Neural progenitor cell (in vitro differentiated cells): ENCODE measurements around the gene KREMEN2. TPM values are rescaled to one million over a fixed set of nuclear protein-coding genes. Genes with fewer than 3 reads are reported as not detected.

ENCODE experiments used
- DNase-seq: peaks from one replicate; pipeline ENCODE4 v3.0.0-alpha.2; 2016; ENCODE audit warnings: low spot score
- H2AFZ ChIP-seq: fragments of 200-600 bp; sonication (generic); replicated peaks from 2 replicates; pipeline ENCODE4 v1.6.1; 2016; ENCODE audit warnings: antibody characterized with exemption
- H3F3A ChIP-seq: fragments of 200-600 bp; sonication (generic); 2 replicates; pipeline ENCODE4 v1.6.1; 2016; ENCODE audit warnings: antibody characterized with exemption, low read depth
- H3K27ac ChIP-seq: fragments of 200-600 bp; sonication (generic); 2 replicates; pipeline ENCODE4 v1.5.1; 2016; ENCODE audit warnings: mild to moderate bottlenecking
- H3K27me3 ChIP-seq: fragments of 200-600 bp; sonication (generic); 2 replicates; pipeline ENCODE4 v1.6.1; 2016; ENCODE audit warnings: mild to moderate bottlenecking, moderate library complexity
- H3K36me3 ChIP-seq: fragments of 200-600 bp; sonication (generic); 2 replicates; pipeline ENCODE4 v1.5.1; 2016
- H3K4me1 ChIP-seq: fragments of 200-600 bp; sonication (generic); 2 replicates; pipeline ENCODE4 v1.6.1; 2016; ENCODE audit warnings: mixed run types
- H3K4me2 ChIP-seq: fragments of 200-600 bp; sonication (generic); 2 replicates; pipeline ENCODE4 v1.6.1; 2016
- H3K4me3 ChIP-seq: fragments of 200-600 bp; sonication (generic); 2 replicates; pipeline ENCODE4 v1.5.1; 2016
- H3K79me2 ChIP-seq: fragments of 200-600 bp; sonication (generic); 2 replicates; pipeline ENCODE4 v1.6.1; 2016; ENCODE audit warnings: low read depth
- H3K9ac ChIP-seq: fragments of 200-600 bp; sonication (generic); 2 replicates; pipeline ENCODE4 v1.6.1; 2016
- H3K9me3 ChIP-seq: fragments of 200-600 bp; sonication (generic); 2 replicates; pipeline ENCODE4 v1.5.1; 2016; ENCODE audit warnings: low read depth
- H4K20me1 ChIP-seq: fragments of 200-600 bp; sonication (generic); 2 replicates; pipeline ENCODE4 v1.6.1; 2016; ENCODE audit warnings: low read depth
- H3K27ac Mint-ChIP-seq: 3 replicates; pipeline ENCODE4 v1.8.0; 2021; ENCODE audit warnings: mixed read lengths
- H3K27me3 Mint-ChIP-seq: 2 replicates; pipeline ENCODE4 v1.8.0; 2022; ENCODE audit warnings: low read depth, mild to moderate bottlenecking, inconsistent platforms, moderate library complexity, mixed read lengths; ENCODE audit not compliant: insufficient read depth
- H3K36me3 Mint-ChIP-seq: 3 replicates; pipeline ENCODE4 v1.8.0; 2021; ENCODE audit warnings: mixed read lengths
- H3K4me1 Mint-ChIP-seq: 3 replicates; pipeline ENCODE4 v1.8.0; 2021; ENCODE audit warnings: mixed read lengths
- H3K4me3 Mint-ChIP-seq: 3 replicates; pipeline ENCODE4 v1.8.0; 2021; ENCODE audit warnings: mild to moderate bottlenecking, moderate library complexity, mixed read lengths
- H3K9me3 Mint-ChIP-seq: 3 replicates; pipeline ENCODE4 v1.8.0; 2020; ENCODE audit warnings: mixed read lengths
- EZH2 ChIP-seq: fragments of 200-600 bp; sonication (generic); IDR thresholded peaks from 2 replicates; pipeline ENCODE4 v1.6.1; 2017; ENCODE audit warnings: antibody characterized with exemption, mild to moderate bottlenecking, moderate library complexity
- EZH2phosphoT487 ChIP-seq: fragments of 200-600 bp; sonication (generic); IDR thresholded peaks from 2 replicates; pipeline ENCODE4 v1.6.1; 2017; ENCODE audit warnings: antibody characterized with exemption
- total RNA-seq: library from RNA; depleted of rRNA; stranded (reverse); fragments of >200 nt; gene quantifications from 2 replicates; pipeline ENCODE4 v1.2.3, GENCODE V29; 2015; ENCODE audit warnings: low replicate concordance
- TF ChIP-seq, protein P1 (sequence below): fragments of 200-600 bp; sonication (generic); IDR thresholded peaks from 2 replicates; pipeline ENCODE4 v1.5.1; 2017; ENCODE audit warnings: antibody characterized with exemption, mild to moderate bottlenecking

KREMEN2 gene
- total RNA-seq, 1 donor from 2014 or later: 0.51 TPM

DNA sequence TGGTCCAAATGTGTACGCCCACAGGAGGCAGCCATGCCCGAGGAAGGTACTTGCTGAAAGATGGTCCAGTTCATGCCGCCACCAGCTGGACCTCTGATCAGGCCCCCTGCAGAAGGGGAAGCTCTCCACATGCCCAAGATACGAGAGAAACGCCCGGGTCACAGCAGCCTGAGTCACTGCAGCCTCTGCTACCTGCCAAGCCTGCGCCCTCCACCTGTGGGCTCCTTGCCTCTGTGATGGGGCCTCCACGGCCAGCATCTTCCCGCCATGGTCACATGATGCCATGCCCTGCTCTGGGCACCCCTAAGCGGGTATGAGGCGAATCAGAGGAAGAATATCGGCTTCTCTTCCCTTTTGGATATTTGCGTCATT, 13.7 kb upstream of the KREMEN2 start:
- Histone ChIP-seq H3K9me3 (no peaks in the 10 kb centered on the region), H2AFZ (no peak overlapping the region), H3K4me3 (no peak overlapping the region), H3K9ac (no peak overlapping the region), H3K4me1 (no peaks in the 10 kb centered on the region), H4K20me1 (no peaks in the 10 kb centered on the region), H3K27me3 (no peaks in the 10 kb centered on the region), H3K4me2 (no peak overlapping the region), H3F3A (no peaks in the 10 kb centered on the region), H3K36me3 (no peaks in the 10 kb centered on the region), H3K79me2 (no peaks in the 10 kb centered on the region), H3K27ac (no peak overlapping the region)
- Mint-ChIP-seq H3K27ac (no peak overlapping the region), H3K27me3 (peaks cover 5% of the 10 kb centered on the region), H3K4me1 (peaks cover 5% of the 10 kb centered on the region), H3K36me3 (peaks cover 10% of the 10 kb centered on the region), H3K9me3 (no peaks in the 10 kb centered on the region), H3K4me3 (no peak overlapping the region)
- DNase-seq: no peak
- TF ChIP-seq, protein P1, sequence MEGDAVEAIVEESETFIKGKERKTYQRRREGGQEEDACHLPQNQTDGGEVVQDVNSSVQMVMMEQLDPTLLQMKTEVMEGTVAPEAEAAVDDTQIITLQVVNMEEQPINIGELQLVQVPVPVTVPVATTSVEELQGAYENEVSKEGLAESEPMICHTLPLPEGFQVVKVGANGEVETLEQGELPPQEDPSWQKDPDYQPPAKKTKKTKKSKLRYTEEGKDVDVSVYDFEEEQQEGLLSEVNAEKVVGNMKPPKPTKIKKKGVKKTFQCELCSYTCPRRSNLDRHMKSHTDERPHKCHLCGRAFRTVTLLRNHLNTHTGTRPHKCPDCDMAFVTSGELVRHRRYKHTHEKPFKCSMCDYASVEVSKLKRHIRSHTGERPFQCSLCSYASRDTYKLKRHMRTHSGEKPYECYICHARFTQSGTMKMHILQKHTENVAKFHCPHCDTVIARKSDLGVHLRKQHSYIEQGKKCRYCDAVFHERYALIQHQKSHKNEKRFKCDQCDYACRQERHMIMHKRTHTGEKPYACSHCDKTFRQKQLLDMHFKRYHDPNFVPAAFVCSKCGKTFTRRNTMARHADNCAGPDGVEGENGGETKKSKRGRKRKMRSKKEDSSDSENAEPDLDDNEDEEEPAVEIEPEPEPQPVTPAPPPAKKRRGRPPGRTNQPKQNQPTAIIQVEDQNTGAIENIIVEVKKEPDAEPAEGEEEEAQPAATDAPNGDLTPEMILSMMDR: no peak
- TF ChIP-seq EZH2 (no peak), EZH2phosphoT487 (no peak)

DNA sequence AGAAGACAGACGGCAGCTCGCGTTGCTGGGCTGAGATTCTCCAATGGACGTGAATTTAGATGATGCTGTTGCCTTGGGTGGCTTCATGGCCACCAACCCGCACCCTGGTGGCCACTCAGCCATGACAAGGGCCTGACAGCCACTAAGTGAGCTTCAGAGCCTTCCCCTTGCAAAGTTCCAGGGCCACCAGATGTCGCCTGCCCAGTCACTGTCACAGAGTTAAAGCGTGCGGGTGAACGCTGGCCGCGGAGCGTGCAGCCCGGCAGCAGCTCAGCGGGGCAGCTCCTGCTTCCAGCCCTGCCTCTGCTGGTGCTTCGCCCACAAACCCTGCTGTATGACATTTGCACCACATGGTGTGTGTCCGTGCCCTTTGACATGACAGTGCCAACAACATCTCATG, 13.3 kb upstream of the KREMEN2 start:
- Histone ChIP-seq H3K27me3 (no peaks in the 10 kb centered on the region), H3K4me3 (no peak overlapping the region), H3K4me2 (no peak overlapping the region), H4K20me1 (no peaks in the 10 kb centered on the region), H3K27ac (no peak overlapping the region), H2AFZ (no peak overlapping the region), H3K36me3 (no peaks in the 10 kb centered on the region), H3K9ac (no peak overlapping the region), H3K9me3 (no peaks in the 10 kb centered on the region), H3K4me1 (no peaks in the 10 kb centered on the region), H3F3A (no peaks in the 10 kb centered on the region), H3K79me2 (no peaks in the 10 kb centered on the region)
- no peak overlapping the region for H3K27ac Mint-ChIP-seq
- H3K4me3 Mint-ChIP-seq: no peak overlapping the region
- no peaks in the 10 kb centered on the region for H3K9me3 Mint-ChIP-seq
- peaks cover 5% of the 10 kb centered on the region for H3K4me1 Mint-ChIP-seq
- peaks cover 10% of the 10 kb centered on the region for H3K36me3 Mint-ChIP-seq
- TF ChIP-seq, protein P1: no peak
- no peak for TF ChIP-seq EZH2phosphoT487
- no peak for TF ChIP-seq EZH2
- no peak for DNase-seq
- H3K27me3 Mint-ChIP-seq: peaks cover 5% of the 10 kb centered on the region

DNA sequence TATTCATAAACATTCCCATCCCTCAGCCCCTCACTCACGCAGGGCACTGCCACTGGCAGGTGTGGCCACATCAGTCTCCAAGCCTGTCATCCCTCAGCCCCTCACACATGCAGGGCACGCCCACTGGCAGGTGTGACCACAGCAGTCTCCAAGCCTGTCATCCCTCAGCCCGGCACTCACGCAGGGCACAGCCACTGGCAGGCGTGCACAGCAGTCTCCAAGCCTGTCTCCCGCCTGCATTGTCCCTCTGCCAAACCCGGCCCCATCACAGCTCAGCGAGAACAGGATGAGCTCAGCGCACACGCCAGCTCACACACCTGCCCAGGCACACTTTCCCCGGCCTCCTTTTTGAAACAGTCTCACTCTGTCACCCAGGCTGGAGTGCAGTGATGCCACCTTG, 11.4 kb upstream of the KREMEN2 start:
- Histone ChIP-seq H3K4me2 (no peak overlapping the region), H3K4me1 (no peaks in the 10 kb centered on the region), H2AFZ (no peak overlapping the region), H3K4me3 (no peak overlapping the region), H3K79me2 (no peaks in the 10 kb centered on the region), H3K27me3 (no peaks in the 10 kb centered on the region), H3K27ac (no peak overlapping the region), H4K20me1 (no peaks in the 10 kb centered on the region), H3F3A (no peaks in the 10 kb centered on the region), H3K9me3 (no peaks in the 10 kb centered on the region), H3K36me3 (no peaks in the 10 kb centered on the region), H3K9ac (no peak overlapping the region)
- Mint-ChIP-seq H3K4me1 (peaks cover 7% of the 10 kb centered on the region), H3K4me3 (no peak overlapping the region), H3K9me3 (no peaks in the 10 kb centered on the region), H3K27me3 (peaks cover 5% of the 10 kb centered on the region), H3K27ac (no peak overlapping the region), H3K36me3 (peaks cover 2% of the 10 kb centered on the region)
- TF ChIP-seq EZH2 (no peak), EZH2phosphoT487 (no peak)
- TF ChIP-seq, protein P1: no peak
- no peak for DNase-seq
